Mucosa of rectum (tissue), 2 donors: ENCODE measurements around the gene DYNLT5.

Source experiments
- H3K27ac ChIP-seq, 2 donors: one replicate each; pipeline ENCODE4 v1.7.0; 2013; ENCODE audit warnings: inconsistent platforms in 2 of 2, low read depth in 2 of 2, low read length in 2 of 2
- H3K27me3 ChIP-seq, 2 donors: one replicate each; pipeline ENCODE4 v1.7.0; 2013; ENCODE audit warnings: low read length in 2 of 2; ENCODE audit not compliant: control insufficient read depth in 2 of 2, insufficient read depth in 2 of 2
- H3K36me3 ChIP-seq, 2 donors: one replicate each; pipeline ENCODE4 v1.7.0; 2013; ENCODE audit warnings: low read length in 2 of 2; ENCODE audit not compliant: control insufficient read depth in 2 of 2, insufficient read depth in 2 of 2
- H3K4me1 ChIP-seq, 2 donors: one replicate each; pipeline ENCODE4 v1.7.0; 2013; ENCODE audit warnings: low read length in 2 of 2, mild to moderate bottlenecking in 1 of 2; ENCODE audit not compliant: control insufficient read depth in 2 of 2, insufficient read depth in 2 of 2
- H3K4me3 ChIP-seq, 2 donors: one replicate each; pipeline ENCODE4 v1.7.0; 2013; ENCODE audit warnings: low read length in 2 of 2
- H3K9ac ChIP-seq, 2 donors: one replicate each; pipeline ENCODE4 v1.7.0; 2013; ENCODE audit warnings: low read length in 2 of 2, low read depth in 1 of 2, mild to moderate bottlenecking in 1 of 2
- H3K9me3 ChIP-seq, 2 donors: one replicate each; pipeline ENCODE4 v1.7.0; 2013; ENCODE audit warnings: low read length in 2 of 2; ENCODE audit not compliant: control insufficient read depth in 2 of 2
- donor health status: healthy.
- donor health status: Normal muscosa, but diverticular disease.

Gene DYNLT5

DNA sequence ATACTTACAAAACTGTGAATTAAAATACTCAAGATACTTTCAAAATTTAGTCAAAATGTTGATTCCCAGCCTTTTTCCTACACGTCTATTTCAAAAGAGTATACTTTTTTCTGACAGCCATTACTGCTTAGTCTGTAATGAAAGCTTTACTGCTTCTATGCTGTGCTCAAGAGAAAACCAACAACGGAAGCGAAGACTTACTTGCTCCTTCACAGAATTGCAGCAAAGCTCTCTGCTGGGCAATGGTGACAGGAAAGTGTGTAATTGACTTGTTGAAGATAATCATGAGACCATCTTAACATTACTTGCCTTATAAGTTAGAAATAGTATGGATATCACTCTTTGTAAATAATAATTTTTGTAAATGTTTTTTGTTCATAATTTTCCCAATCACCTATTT is 1.7 kb upstream of the DYNLT5 start:
- Histone ChIP-seq H3K9ac (no peak overlapping the region), H3K36me3 (no peaks in the 10 kb centered on the region), H3K9me3 (no peaks in the 10 kb centered on the region)

GRCh38 chr1:66751160-66751559 is 1.1 kb upstream of the DYNLT5 start:
- no peaks in the 10 kb centered on the region for H3K9me3 ChIP-seq
- peaks cover 9 to 14% of the 10 kb centered on the region in 2 donors for H3K27me3 ChIP-seq
- H3K27ac ChIP-seq = no peak overlapping the region
- H3K36me3 ChIP-seq = no peaks in the 10 kb centered on the region
- no peak overlapping the region for H3K4me3 ChIP-seq
- peaks cover 3 to 5% of the 10 kb centered on the region in 2 donors for H3K4me1 ChIP-seq
- H3K9ac ChIP-seq = no peak overlapping the region

More for the DNA sequence above, 1.7 kb upstream of the DYNLT5 start:
- H3K4me3 ChIP-seq = no peak overlapping the region
- peaks cover 3 to 5% of the 10 kb centered on the region in 2 donors for H3K4me1 ChIP-seq
- peaks cover 9 to 14% of the 10 kb centered on the region in 2 donors for H3K27me3 ChIP-seq
- no peak overlapping the region for H3K27ac ChIP-seq

GRCh38 chr1:66752671-66753371 is 562 bp downstream of the DYNLT5 start:
- Histone ChIP-seq H3K9ac (no peak overlapping the region), H3K4me1 (peaks cover 3 to 5% of the 10 kb centered on the region in 2 donors), H3K27me3 (peaks cover 9 to 14% of the 10 kb centered on the region in 2 donors), H3K36me3 (no peaks in the 10 kb centered on the region), H3K9me3 (no peaks in the 10 kb centered on the region), H3K4me3 (peak overlapping the region; percentile 26 to 62), H3K27ac (no peak overlapping the region)

DNA sequence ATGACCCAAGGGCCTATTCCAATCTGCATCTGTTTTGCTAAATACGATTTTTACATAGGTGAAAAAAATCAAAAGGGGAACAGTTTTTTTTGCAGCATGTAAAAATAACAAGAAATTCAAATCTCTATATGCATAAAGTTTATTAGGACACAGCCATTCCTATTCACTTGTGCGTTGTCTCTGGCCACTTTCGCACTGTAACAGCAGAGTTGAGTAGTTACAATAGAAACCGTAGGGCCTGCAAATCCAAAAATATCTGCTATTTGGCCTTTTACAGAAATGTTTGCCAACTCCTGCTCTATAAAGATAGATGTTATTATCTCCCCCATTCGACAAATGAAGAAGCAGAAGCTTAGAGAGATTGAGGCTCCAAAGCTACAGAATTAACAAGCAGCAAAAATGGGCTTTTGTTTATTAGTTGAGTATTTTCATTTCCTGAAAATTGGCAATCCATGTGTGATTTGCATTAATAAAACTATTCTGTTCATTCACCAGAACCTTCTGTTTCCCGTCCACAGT is 5.5 kb downstream of the DYNLT5 start:
- Histone ChIP-seq H3K27ac (no peak overlapping the region), H3K9ac (no peak overlapping the region), H3K4me3 (no peak overlapping the region), H3K9me3 (no peaks in the 10 kb centered on the region), H3K4me1 (peaks cover 0 to 2% of the 10 kb centered on the region in 2 donors), H3K27me3 (peaks cover 3 to 4% of the 10 kb centered on the region in 2 donors), H3K36me3 (no peaks in the 10 kb centered on the region)

DNA sequence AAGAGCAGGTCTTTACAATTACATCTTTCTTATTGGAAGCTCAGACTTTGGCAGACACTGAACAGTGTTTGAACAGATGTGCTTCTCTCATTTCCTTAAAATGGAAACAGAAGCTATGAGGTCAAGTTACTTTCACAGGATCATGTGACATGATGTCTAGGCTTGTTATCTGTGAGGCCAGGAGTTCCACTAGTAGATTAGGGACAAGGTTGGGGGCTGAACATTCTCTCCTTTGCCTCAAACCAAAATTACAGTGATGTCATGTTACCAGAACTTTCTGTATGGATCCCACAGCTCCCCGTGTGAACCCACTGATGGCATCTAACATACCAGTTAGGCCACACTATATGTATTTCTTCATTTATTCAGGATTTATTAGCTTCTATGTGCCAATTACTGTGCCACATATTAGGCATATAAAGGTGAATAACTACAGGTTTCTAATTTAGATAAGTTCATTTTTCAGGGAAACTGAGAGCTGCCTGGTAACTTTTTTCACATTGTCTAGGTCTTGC is 6.0 kb downstream of the DYNLT5 start:
- no peaks in the 10 kb centered on the region for H3K36me3 ChIP-seq
- H3K4me1 ChIP-seq = no peaks in the 10 kb centered on the region
- no peaks in the 10 kb centered on the region for H3K27me3 ChIP-seq
- H3K4me3 ChIP-seq = no peak overlapping the region
- no peak overlapping the region for H3K27ac ChIP-seq
- no peaks in the 10 kb centered on the region for H3K9me3 ChIP-seq
- H3K9ac ChIP-seq = no peak overlapping the region

DNA sequence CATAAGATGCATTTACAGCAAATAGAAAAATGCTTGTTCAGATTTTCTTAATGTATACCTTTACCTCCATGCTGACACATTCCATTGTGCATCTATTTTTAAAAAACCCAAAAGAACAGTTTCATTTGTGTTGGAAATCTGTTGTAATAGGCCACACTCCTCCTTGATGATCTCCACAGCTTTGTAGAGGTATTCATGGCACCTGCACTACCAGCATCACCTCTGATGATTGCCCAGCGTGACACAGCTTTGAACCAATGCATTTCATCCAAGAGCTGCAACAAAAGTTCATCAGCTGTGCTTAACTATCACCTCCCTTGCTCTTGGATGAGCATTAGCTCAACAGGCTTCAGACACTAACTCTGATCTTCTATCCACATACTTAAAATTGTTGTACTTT is 8.2 kb downstream of the DYNLT5 start:
- Histone ChIP-seq H3K27me3 (no peaks in the 10 kb centered on the region), H3K9me3 (no peaks in the 10 kb centered on the region), H3K4me3 (no peak overlapping the region), H3K9ac (no peak overlapping the region), H3K27ac (no peak overlapping the region), H3K4me1 (no peaks in the 10 kb centered on the region), H3K36me3 (no peaks in the 10 kb centered on the region)

- Histone ChIP-seq H3K9ac (no peak overlapping the region), H3K9me3 (no peaks in the 10 kb centered on the region), H3K36me3 (no peaks in the 10 kb centered on the region), H3K27me3 (no peaks in the 10 kb centered on the region), H3K4me3 (no peak overlapping the region), H3K27ac (no peak overlapping the region), H3K4me1 (no peaks in the 10 kb centered on the region)
Observed at GRCh38 chr1:66761221-66761620, 9.0 kb downstream of the DYNLT5 start.

GRCh38 chr1:66764994-66765578 is 12.8 kb downstream of the DYNLT5 start:
- no peaks in the 10 kb centered on the region for H3K4me1 ChIP-seq
- no peak overlapping the region for H3K9ac ChIP-seq
- H3K4me3 ChIP-seq = no peak overlapping the region
- H3K27ac ChIP-seq = no peak overlapping the region
- no peaks in the 10 kb centered on the region for H3K27me3 ChIP-seq
- H3K36me3 ChIP-seq = no peaks in the 10 kb centered on the region
- no peaks in the 10 kb centered on the region for H3K9me3 ChIP-seq

- no peaks in the 10 kb centered on the region for H3K4me1 ChIP-seq
- H3K27ac ChIP-seq = no peak overlapping the region
- H3K27me3 ChIP-seq = no peaks in the 10 kb centered on the region
- no peaks in the 10 kb centered on the region for H3K36me3 ChIP-seq
- H3K4me3 ChIP-seq = no peak overlapping the region
- H3K9me3 ChIP-seq = no peaks in the 10 kb centered on the region
- no peak overlapping the region for H3K9ac ChIP-seq
Observed at GRCh38 chr1:66767626-66768025, 15.4 kb downstream of the DYNLT5 start.

DNA sequence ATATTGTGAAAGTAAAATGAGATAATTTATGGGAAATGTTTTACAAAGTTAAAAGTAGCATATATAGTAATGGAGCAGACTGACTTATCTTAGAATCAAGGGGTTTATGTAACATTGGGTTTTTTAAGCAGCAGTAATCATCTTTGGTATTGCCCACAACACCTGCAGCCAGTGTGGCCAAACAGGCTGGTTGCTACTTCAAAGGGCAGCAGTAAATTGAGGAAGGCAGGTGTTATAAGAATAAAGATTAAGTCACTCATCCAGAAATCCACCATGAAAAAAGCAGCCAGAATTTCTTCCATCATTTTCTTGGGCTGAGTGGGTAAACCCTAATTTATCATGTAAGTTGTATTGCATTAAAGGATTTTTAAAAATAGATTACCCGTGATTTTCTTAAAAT is 16.7 kb downstream of the DYNLT5 start:
- Histone ChIP-seq H3K27me3 (no peaks in the 10 kb centered on the region), H3K27ac (no peak overlapping the region), H3K36me3 (no peaks in the 10 kb centered on the region), H3K4me1 (no peaks in the 10 kb centered on the region), H3K9me3 (no peaks in the 10 kb centered on the region), H3K4me3 (no peak overlapping the region), H3K9ac (no peak overlapping the region)
